ENCODE data around the gene NPLOC4. TPM values are rescaled to one million over a fixed set of nuclear protein-coding genes. Genes with fewer than 3 reads are reported as not detected.

Gene NPLOC4
- total RNA-seq, 1 experiment from 2014 or later = 83.9 TPM

- ChIA-PET POLR2A (interaction anchor here (0.6 to 9.4 kb wide), 12 partner anchors 40 to 417 kb away, joined by 3 to 169 read pairs (median 3); partner anchors contain the start of genes BAHCC1, FAAP100, NDUFAF8 and NPB), CTCF (interaction anchor here (0.8 kb wide), 1 partner anchor 39 kb away, joined by 3 read pairs; no protein-coding TSS in a partner anchor)
- Mint-ChIP-seq H3K36me3 (ENCODE audit: insufficient read depth, unreplicated experiment) (peaks cover 62% of the 10 kb centered on the region), H3K27me3 (ENCODE audit: insufficient read depth, unreplicated experiment) (no peaks in the 10 kb centered on the region), H3K4me1 (ENCODE audit: insufficient read depth, unreplicated experiment) (peaks cover 25% of the 10 kb centered on the region), H3K9me3 (ENCODE audit: unreplicated experiment) (no peaks in the 10 kb centered on the region), H3K27ac (ENCODE audit: low read depth, unreplicated experiment) (peak overlapping the region; percentile 91), H3K4me3 (ENCODE audit: unreplicated experiment) (peak overlapping the region; percentile 92)
- TF ChIP-seq, protein P1, sequence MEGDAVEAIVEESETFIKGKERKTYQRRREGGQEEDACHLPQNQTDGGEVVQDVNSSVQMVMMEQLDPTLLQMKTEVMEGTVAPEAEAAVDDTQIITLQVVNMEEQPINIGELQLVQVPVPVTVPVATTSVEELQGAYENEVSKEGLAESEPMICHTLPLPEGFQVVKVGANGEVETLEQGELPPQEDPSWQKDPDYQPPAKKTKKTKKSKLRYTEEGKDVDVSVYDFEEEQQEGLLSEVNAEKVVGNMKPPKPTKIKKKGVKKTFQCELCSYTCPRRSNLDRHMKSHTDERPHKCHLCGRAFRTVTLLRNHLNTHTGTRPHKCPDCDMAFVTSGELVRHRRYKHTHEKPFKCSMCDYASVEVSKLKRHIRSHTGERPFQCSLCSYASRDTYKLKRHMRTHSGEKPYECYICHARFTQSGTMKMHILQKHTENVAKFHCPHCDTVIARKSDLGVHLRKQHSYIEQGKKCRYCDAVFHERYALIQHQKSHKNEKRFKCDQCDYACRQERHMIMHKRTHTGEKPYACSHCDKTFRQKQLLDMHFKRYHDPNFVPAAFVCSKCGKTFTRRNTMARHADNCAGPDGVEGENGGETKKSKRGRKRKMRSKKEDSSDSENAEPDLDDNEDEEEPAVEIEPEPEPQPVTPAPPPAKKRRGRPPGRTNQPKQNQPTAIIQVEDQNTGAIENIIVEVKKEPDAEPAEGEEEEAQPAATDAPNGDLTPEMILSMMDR (IDR thresholded peaks at IDR 0.05; ENCODE audit: unreplicated experiment) = no peak
- DNase-seq (ENCODE audit: unreplicated experiment) = no peak
- BruUV-seq (replicated peaks) = TSS peak; percentile 62
- intact Hi-C loops (cut with micrococcal nuclease) = loop anchor here (2.0 kb wide), 1 partner anchor 89 kb away; no protein-coding TSS in a partner anchor
Observed at GRCh38 chr17:81511804-81512561, 124.9 kb downstream of the NPLOC4 start.

DNA sequence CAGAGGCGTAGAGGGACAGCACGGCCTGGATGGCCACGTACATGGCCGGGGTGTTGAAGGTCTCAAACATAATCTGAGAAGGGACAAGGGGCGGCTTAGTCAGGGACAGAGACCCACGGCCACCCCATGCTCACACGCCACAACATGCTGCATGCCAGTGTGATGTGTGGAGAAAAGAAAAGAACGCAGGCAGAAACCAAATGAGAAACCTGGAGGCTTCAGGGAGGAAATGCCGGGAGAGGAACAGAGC lies 125.4 kb downstream of the NPLOC4 start:
- Mint-ChIP-seq H3K27me3 (ENCODE audit: insufficient read depth, unreplicated experiment) (no peaks in the 10 kb centered on the region), H3K4me1 (ENCODE audit: insufficient read depth, unreplicated experiment) (peaks cover 25% of the 10 kb centered on the region), H3K27ac (ENCODE audit: low read depth, unreplicated experiment) (peak overlapping the region; percentile 91), H3K4me3 (ENCODE audit: unreplicated experiment) (peak overlapping the region; percentile 92), H3K9me3 (ENCODE audit: unreplicated experiment) (no peaks in the 10 kb centered on the region), H3K36me3 (ENCODE audit: insufficient read depth, unreplicated experiment) (peaks cover 67% of the 10 kb centered on the region)
- ChIA-PET CTCF (interaction anchor here (0.9 kb wide), 1 partner anchor 91 kb away, joined by 3 read pairs; no protein-coding TSS in a partner anchor), POLR2A (interaction anchor here (0.6 to 9.4 kb wide), 9 partner anchors 23 to 272 kb away, joined by 3 to 169 read pairs (median 4); partner anchors contain the start of genes BAHCC1, FAAP100 and HGS)
- no TSS peak for BruUV-seq (replicated peaks)
- intact Hi-C loops (cut with micrococcal nuclease) = no loop called here
- DNase-seq (ENCODE audit: unreplicated experiment) = no peak
- TF ChIP-seq, protein P1 (IDR thresholded peaks at IDR 0.05; ENCODE audit: unreplicated experiment) = no peak

- peak overlapping the region; percentile 91 for H3K27ac Mint-ChIP-seq (ENCODE audit: low read depth, unreplicated experiment)
- ChIA-PET POLR2A (interaction anchor here (0.6 to 9.4 kb wide), 11 partner anchors 18 to 271 kb away, joined by 3 to 169 read pairs (median 4); partner anchors contain the start of genes BAHCC1, FAAP100 and HGS), CTCF (interaction anchor here (0.9 kb wide), 1 partner anchor 91 kb away, joined by 3 read pairs; no protein-coding TSS in a partner anchor)
- H3K4me3 Mint-ChIP-seq (ENCODE audit: unreplicated experiment) = peak overlapping the region; percentile 92
- no peaks in the 10 kb centered on the region for H3K9me3 Mint-ChIP-seq (ENCODE audit: unreplicated experiment)
- DNase-seq (ENCODE audit: unreplicated experiment) = no peak
- intact Hi-C loops (cut with micrococcal nuclease) = no loop called here
- no peaks in the 10 kb centered on the region for H3K27me3 Mint-ChIP-seq (ENCODE audit: insufficient read depth, unreplicated experiment)
- BruUV-seq (replicated peaks) = no TSS peak
- TF ChIP-seq, protein P1 (IDR thresholded peaks at IDR 0.05; ENCODE audit: unreplicated experiment) = no peak
- peaks cover 69% of the 10 kb centered on the region for H3K36me3 Mint-ChIP-seq (ENCODE audit: insufficient read depth, unreplicated experiment)
- peaks cover 25% of the 10 kb centered on the region for H3K4me1 Mint-ChIP-seq (ENCODE audit: insufficient read depth, unreplicated experiment)
Observed at GRCh38 chr17:81510785-81511553, 125.9 kb downstream of the NPLOC4 start.
